ENCODE measurements around the gene GIPC2.
"Not testable (repeated sequence)": the region's sequence is repeated elsewhere in the genome, so short reads cannot be mapped to it uniquely, and the experiment has no call there.

Gene GIPC2

DNA sequence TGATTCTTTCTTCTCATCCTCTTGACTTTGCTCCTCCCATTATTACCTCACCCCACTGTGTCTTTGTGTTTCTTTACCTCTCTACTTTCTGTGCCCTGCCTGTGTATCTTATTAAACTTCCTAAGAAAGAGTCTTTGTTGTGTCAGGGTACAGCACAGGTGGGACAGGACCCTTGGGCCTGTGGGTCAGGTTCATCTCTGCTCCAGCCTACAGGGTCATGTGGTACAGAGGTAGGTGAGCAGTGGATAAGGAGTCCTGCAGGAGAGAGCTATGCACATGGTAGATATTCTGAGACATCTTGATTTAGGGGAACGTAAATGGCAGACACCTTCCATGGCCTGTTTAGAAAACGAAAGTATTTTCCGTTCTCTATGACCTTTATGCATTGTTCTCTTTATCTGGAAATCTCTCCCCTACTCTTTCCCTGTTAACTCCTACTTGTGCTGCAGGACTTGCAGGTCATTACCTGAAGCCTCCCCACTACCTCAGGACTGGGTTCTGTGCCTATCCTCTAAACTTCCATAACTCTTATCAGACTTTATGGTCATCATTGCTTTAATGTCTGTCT is 9.9 kb downstream of the GIPC2 start:
- no peak overlapping the region for H3K9ac ChIP-seq (ENCODE audit: low read length)
- H3K36me3 ChIP-seq (ENCODE audit: control insufficient read depth, insufficient read depth, low read length), result no peaks in the 10 kb centered on the region
- H3K4me1 ChIP-seq (ENCODE audit: control insufficient read depth, insufficient read depth, low read length), result no peaks in the 10 kb centered on the region
- no peaks in the 10 kb centered on the region for H3K27me3 ChIP-seq (ENCODE audit: control insufficient read depth, insufficient read depth, low read length)
- no peak overlapping the region for H3K4me3 ChIP-seq (ENCODE audit: low read length)
- H3K27ac ChIP-seq (ENCODE audit: low read depth, low read length), result no peak overlapping the region

DNA sequence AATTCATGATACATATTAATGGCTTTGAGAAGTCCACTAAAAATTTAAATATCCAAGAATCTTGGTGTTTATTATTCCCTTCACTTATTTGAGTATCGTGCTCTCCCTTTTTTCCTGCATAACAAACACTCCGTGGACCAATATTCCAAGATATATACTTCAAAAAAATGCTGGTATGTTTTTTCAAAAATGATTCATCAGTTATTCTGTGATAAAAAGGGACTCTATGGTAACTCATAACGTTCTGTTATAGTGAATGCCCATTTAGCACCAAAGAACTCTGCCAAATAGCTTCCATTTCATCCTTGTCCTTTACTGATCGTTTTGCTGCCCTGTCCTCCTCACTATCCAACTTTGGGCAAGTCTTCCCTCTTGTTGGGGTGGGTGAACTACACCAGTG is 12.9 kb downstream of the GIPC2 start:
- Histone ChIP-seq H3K27ac (ENCODE audit: low read depth, low read length) (no peak overlapping the region), H3K27me3 (ENCODE audit: control insufficient read depth, insufficient read depth, low read length) (no peaks in the 10 kb centered on the region), H3K4me1 (ENCODE audit: control insufficient read depth, insufficient read depth, low read length) (no peaks in the 10 kb centered on the region), H3K9ac (ENCODE audit: low read length) (no peak overlapping the region), H3K4me3 (ENCODE audit: low read length) (no peak overlapping the region), H3K36me3 (ENCODE audit: control insufficient read depth, insufficient read depth, low read length) (no peaks in the 10 kb centered on the region)

DNA sequence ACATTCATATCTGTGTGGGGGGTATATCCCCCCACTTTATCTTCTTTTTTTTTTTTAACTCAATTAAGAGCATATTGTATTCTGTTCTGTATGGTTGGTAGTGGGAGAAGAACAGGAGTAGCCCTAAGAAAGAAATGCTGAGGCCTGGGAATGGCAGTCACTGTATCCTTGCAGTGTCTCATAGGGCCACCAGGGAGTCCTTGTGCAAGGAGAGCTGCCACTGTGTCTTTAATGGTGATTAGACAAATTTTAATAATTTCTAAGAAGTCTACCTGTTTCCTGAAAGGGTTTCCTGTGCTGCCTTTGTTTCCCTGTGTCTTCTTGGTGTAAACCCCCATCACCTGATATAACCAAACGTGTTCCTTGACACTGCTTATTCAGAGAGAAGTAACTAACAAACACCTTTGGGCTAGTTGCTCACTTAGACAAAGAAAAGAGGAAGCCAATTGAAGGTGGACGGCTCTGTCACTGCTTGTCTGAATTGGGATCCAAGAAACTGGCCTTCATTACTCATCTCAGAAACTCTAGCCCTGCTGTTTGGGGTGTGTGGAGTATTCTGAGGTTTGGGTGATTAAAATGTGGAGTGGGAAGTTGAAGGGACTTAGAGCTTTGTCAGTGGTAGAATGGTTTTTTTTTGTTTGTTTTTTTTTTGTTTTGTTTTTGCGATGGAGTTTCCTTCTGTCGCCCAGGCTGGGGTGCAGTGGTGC is 15.2 kb downstream of the GIPC2 start:
- Histone ChIP-seq H3K27me3 (ENCODE audit: control insufficient read depth, insufficient read depth, low read length) (no peaks in the 10 kb centered on the region), H3K9ac (ENCODE audit: low read length) (no peak overlapping the region), H3K4me3 (ENCODE audit: low read length) (no peak overlapping the region), H3K4me1 (ENCODE audit: control insufficient read depth, insufficient read depth, low read length) (no peaks in the 10 kb centered on the region), H3K36me3 (ENCODE audit: control insufficient read depth, insufficient read depth, low read length) (no peaks in the 10 kb centered on the region), H3K27ac (ENCODE audit: low read depth, low read length) (no peak overlapping the region)

DNA sequence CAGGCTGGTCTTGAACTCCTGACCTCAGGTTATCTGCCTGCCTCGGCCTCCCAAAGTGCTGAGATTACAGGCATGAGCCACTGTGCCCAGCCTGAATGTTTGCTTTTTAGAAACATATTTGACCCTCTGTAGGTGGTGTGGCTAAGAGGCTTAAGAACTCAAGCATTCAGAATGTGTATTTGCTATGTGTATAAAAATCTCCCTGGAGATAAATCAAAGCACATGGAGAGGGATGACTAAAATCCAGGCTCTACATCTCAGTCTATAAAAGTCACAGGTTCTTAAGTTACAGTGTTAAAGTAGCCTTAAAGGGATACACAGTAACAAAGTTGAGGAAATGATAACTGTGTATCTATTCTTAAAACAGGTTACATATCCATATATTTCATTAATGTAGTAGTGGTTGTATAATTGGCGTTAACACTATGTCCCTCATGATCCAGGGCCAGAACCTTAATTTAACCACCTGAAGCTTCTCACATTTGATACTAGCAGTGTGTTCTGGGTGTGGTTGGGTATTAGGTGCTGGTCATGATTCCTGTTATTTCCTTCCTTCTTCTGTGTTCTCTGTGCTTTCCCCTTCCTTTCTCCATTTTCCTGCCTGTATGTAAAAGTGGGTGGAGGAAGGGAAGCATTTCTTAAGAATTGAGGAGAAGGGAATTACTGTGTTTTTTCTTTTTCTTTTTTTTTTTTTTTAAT is 16.2 kb downstream of the GIPC2 start:
- no peak overlapping the region for H3K4me3 ChIP-seq (ENCODE audit: low read length)
- H3K36me3 ChIP-seq (ENCODE audit: control insufficient read depth, insufficient read depth, low read length), result no peaks in the 10 kb centered on the region
- H3K27ac ChIP-seq (ENCODE audit: low read depth, low read length), result no peak overlapping the region

DNA sequence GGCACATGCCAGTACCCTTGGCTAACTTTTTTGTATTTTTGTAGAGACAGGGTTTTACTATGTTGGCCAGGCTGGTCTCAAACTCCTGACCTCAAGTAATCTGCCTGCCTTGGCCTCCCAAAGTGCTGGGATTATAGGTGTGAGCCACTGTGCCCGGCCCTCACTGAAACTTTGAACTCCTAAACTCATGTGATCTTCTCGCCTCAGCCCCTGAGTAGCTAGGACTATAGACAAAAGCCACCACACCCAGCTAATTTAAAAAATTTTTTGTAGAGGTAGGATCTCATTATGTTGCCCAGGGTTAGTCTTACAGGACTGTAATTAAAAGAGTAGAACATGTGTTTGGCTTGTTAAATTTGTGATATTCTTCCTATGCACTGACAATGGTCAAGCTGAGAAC is 19.1 kb downstream of the GIPC2 start:
- H3K4me1 ChIP-seq (ENCODE audit: control insufficient read depth, insufficient read depth, low read length); H3K36me3 ChIP-seq (ENCODE audit: control insufficient read depth, insufficient read depth, low read length); H3K27me3 ChIP-seq (ENCODE audit: control insufficient read depth, insufficient read depth, low read length); H3K4me3 ChIP-seq (ENCODE audit: low read length); H3K27ac ChIP-seq (ENCODE audit: low read depth, low read length); H3K9ac ChIP-seq (ENCODE audit: low read length): not testable (repeated sequence)

More for the DNA sequence above, 16.2 kb downstream of the GIPC2 start:
- Histone ChIP-seq H3K9ac (ENCODE audit: low read length) (no peak overlapping the region), H3K4me1 (ENCODE audit: control insufficient read depth, insufficient read depth, low read length) (no peaks in the 10 kb centered on the region), H3K27me3 (ENCODE audit: control insufficient read depth, insufficient read depth, low read length) (no peaks in the 10 kb centered on the region)

DNA sequence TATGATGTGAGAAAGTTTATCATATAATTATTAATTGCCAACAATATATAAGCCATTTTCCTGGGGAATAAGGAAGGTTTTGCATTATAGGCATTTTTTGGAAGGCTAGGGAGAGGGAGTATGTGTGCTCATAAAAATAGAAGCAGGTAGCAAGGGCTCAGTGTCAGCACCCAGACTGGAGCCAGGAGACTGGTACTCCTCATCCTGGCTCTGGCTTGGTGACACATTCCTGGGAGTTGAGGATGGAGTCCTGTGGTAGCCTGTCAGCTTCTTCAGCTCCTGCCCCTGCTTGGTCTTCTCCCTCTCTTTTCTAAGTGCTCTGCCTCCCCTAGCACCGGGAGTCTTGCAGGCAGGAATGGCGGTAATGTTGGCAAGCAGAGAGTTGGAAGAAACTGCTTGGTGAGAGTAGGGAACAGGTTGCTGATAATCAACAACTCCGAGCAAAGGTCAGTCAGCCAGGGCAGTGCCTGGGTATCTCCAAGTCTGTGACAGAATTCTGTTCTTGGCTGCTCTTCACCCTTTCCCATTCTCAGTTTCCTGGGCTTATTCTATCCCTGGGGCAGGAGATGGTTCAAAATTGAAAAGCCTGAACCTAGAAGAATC is 23.0 kb downstream of the GIPC2 start:
- H3K27ac ChIP-seq (ENCODE audit: low read depth, low read length), result no peak overlapping the region
- H3K9ac ChIP-seq (ENCODE audit: low read length), result no peak overlapping the region
- no peaks in the 10 kb centered on the region for H3K27me3 ChIP-seq (ENCODE audit: control insufficient read depth, insufficient read depth, low read length)
- H3K4me3 ChIP-seq (ENCODE audit: low read length), result no peak overlapping the region
- no peaks in the 10 kb centered on the region for H3K36me3 ChIP-seq (ENCODE audit: control insufficient read depth, insufficient read depth, low read length)
- H3K4me1 ChIP-seq (ENCODE audit: control insufficient read depth, insufficient read depth, low read length), result no peaks in the 10 kb centered on the region

DNA sequence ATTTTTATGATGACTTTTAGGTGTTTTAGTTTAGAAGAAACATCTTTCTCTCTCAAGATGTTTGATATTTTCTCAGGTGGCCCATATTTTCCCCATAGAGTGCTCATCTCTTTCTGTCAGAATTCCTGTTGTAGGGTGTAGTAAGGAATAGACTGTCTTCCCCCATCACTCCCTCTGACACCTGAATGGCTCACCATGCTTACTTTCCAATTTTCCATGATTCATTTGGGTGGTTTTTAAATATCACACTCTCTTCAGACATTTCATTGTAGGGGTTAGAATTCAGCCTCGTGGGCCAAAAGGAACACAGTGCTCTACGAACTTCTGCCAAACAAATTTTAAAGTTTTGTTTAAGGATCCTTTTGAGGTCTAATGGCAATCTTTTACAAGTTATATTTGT is 24.0 kb downstream of the GIPC2 start:
- no peak overlapping the region for H3K27ac ChIP-seq (ENCODE audit: low read depth, low read length)
- no peaks in the 10 kb centered on the region for H3K36me3 ChIP-seq (ENCODE audit: control insufficient read depth, insufficient read depth, low read length)
- no peak overlapping the region for H3K9ac ChIP-seq (ENCODE audit: low read length)
- no peaks in the 10 kb centered on the region for H3K27me3 ChIP-seq (ENCODE audit: control insufficient read depth, insufficient read depth, low read length)
- no peaks in the 10 kb centered on the region for H3K4me1 ChIP-seq (ENCODE audit: control insufficient read depth, insufficient read depth, low read length)
- H3K4me3 ChIP-seq (ENCODE audit: low read length), result no peak overlapping the region

DNA sequence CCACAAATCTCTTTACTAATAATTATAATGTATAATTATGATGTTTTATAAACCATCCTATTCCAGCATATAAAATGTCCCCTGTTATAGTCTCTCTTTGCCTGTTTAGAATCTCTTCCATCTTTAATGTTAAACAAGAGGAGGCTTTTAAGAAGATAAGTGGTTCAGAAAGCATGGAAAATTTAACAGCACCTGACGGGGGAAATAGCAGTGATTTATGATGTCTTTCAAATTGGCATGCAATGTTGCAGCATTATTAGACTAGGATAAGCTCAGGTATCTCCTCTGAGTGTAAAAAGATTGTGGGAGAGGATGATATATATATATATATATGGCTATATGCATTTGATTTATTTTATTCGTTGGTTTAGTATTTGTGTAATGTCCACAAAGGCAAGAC is 24.4 kb downstream of the GIPC2 start:
- H3K27ac ChIP-seq (ENCODE audit: low read depth, low read length), result no peak overlapping the region
- H3K4me1 ChIP-seq (ENCODE audit: control insufficient read depth, insufficient read depth, low read length), result no peaks in the 10 kb centered on the region

DNA sequence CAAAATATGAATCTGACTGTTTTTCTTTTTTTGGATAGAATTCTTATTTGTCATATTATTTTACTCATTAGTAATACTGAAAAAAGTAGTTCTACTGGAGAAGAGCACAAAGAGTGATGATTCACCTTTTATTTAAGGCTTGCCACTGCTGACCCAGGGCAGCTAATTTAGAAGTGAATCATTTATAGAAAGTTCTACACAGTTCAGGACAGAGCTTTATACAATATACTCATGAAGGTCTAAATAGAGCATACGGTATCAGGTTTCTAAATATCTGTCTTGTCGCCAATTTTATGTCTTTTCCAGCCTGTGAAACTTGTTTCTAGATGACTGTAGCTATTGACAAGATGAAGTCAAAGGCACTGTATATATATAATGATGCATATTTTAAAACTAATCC is 25.0 kb downstream of the GIPC2 start:
- Histone ChIP-seq H3K27ac (ENCODE audit: low read depth, low read length) (no peak overlapping the region), H3K9ac (ENCODE audit: low read length) (no peak overlapping the region), H3K4me1 (ENCODE audit: control insufficient read depth, insufficient read depth, low read length) (no peaks in the 10 kb centered on the region), H3K27me3 (ENCODE audit: control insufficient read depth, insufficient read depth, low read length) (no peaks in the 10 kb centered on the region), H3K4me3 (ENCODE audit: low read length) (no peak overlapping the region), H3K36me3 (ENCODE audit: control insufficient read depth, insufficient read depth, low read length) (no peaks in the 10 kb centered on the region)

More for the DNA sequence above, 24.4 kb downstream of the GIPC2 start:
- Histone ChIP-seq H3K36me3 (ENCODE audit: control insufficient read depth, insufficient read depth, low read length) (no peaks in the 10 kb centered on the region), H3K27me3 (ENCODE audit: control insufficient read depth, insufficient read depth, low read length) (no peaks in the 10 kb centered on the region), H3K4me3 (ENCODE audit: low read length) (no peak overlapping the region), H3K9ac (ENCODE audit: low read length) (no peak overlapping the region)

DNA sequence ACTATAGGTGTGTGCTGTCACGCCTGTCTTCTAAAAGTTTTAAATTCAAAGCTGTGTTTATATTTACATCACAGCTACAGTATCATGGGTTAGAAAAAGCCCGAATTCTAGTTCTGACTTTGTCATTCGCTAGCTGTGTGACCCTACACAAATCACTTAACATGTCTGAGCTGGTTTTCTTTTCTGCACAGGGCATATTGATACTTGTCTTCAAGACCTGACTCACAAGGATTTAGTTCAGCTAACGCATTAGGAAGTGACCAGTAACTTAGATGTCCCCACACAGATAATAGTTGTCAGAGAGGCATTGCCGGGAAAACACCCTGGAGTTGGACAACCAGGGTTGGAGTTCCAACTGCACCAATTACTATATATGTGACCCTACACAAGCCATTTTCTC is 25.9 kb downstream of the GIPC2 start:
- Histone ChIP-seq H3K9ac (ENCODE audit: low read length) (no peak overlapping the region), H3K4me3 (ENCODE audit: low read length) (no peak overlapping the region), H3K4me1 (ENCODE audit: control insufficient read depth, insufficient read depth, low read length) (no peaks in the 10 kb centered on the region), H3K27me3 (ENCODE audit: control insufficient read depth, insufficient read depth, low read length) (no peaks in the 10 kb centered on the region), H3K36me3 (ENCODE audit: control insufficient read depth, insufficient read depth, low read length) (no peaks in the 10 kb centered on the region), H3K27ac (ENCODE audit: low read depth, low read length) (no peak overlapping the region)

DNA sequence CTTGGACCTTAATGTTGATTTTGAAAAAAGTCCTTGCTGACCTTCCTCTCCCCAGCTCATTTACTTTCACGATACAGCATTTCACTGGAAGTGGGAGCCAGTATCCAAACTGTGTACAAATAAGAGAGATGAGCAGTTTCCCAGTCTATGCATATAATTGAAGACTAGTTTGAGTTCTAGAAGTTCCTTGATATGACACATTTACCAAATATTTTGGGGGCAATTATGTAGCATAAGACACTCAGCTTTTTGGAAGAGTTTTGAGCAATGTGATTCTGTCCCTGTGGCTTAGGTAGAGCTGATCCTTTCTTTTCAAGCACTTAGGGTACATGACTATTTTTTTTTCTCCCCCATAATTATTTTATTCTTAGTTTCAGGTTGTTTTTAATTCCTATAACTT is 26.4 kb downstream of the GIPC2 start:
- H3K27me3 ChIP-seq (ENCODE audit: control insufficient read depth, insufficient read depth, low read length), result no peaks in the 10 kb centered on the region
- no peak overlapping the region for H3K4me3 ChIP-seq (ENCODE audit: low read length)
- H3K9ac ChIP-seq (ENCODE audit: low read length), result no peak overlapping the region
- no peaks in the 10 kb centered on the region for H3K36me3 ChIP-seq (ENCODE audit: control insufficient read depth, insufficient read depth, low read length)
- no peaks in the 10 kb centered on the region for H3K4me1 ChIP-seq (ENCODE audit: control insufficient read depth, insufficient read depth, low read length)
- H3K27ac ChIP-seq (ENCODE audit: low read depth, low read length), result no peak overlapping the region

DNA sequence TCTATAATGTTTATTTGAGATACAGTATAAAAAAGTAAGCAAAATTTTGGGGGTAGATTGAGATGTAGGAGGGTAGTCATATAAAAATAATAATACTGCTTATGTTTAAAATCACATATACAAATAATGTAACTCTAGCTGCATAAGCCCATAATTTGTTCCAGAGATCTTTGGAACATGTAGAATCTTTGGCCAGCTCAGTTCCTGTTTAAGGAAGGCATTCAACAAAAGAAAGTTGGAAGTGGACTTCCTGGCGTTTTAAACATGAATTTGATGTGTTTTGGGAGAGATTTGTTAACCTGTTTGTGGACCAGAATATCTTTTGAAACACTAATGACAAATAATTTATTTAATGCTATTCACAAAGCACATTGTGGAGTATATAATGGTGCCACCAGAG is 27.7 kb downstream of the GIPC2 start:
- no peaks in the 10 kb centered on the region for H3K27me3 ChIP-seq (ENCODE audit: control insufficient read depth, insufficient read depth, low read length)
- no peaks in the 10 kb centered on the region for H3K4me1 ChIP-seq (ENCODE audit: control insufficient read depth, insufficient read depth, low read length)
- no peaks in the 10 kb centered on the region for H3K36me3 ChIP-seq (ENCODE audit: control insufficient read depth, insufficient read depth, low read length)
- no peak overlapping the region for H3K4me3 ChIP-seq (ENCODE audit: low read length)
- H3K27ac ChIP-seq (ENCODE audit: low read depth, low read length), result no peak overlapping the region
- H3K9ac ChIP-seq (ENCODE audit: low read length), result no peak overlapping the region

All from rectal smooth muscle tissue (tissue), 1 donor.